Endothelial cell of umbilical vein (primary cell): ENCODE data around the gene PRPF38B. TPM values are rescaled to one million over a fixed set of nuclear protein-coding genes. Genes with fewer than 3 reads are reported as not detected.

ENCODE experiments used
- BruUV-seq: library from RNA; stranded (reverse); fragments of 400-500 nt; replicated peaks from 2 replicates; lab custom pipeline; 2021; lab: Mats Ljungman, UMichigan
- CTCF ChIA-PET: fragments of 300-600, 350-600 bp; sonication (Branson Sonifier 250); formaldehyde crosslinking; loops from one replicate; lab custom pipeline; 2021; ENCODE audit warnings: antibody characterized with exemption, inconsistent platforms; lab: Charles Lee
- POLR2A ChIA-PET: fragments of 300-600, 350-600 bp; sonication (Branson Sonifier 250); formaldehyde crosslinking; loops from one replicate; lab custom pipeline; 2021; ENCODE audit warnings: antibody characterized with exemption, inconsistent platforms; lab: Charles Lee
- DNase-seq: peaks from one replicate; pipeline ENCODE4 v3.0.0-alpha.2; 2011; ENCODE audit warnings: low read depth, low spot score
- FAIRE-seq: peaks from 2 replicates; lab custom pipeline; 2011; peaks lifted over from hg19 to GRCh38; lab: Jason Lieb, UNC
- H2AFZ ChIP-seq: 2 replicates; pipeline ENCODE4 v1.6.0; 2012; ENCODE audit warnings: low read depth, low read length, control low read depth, inconsistent platforms
- H3K27ac ChIP-seq: 2 replicates; pipeline ENCODE4 v1.5.1; 2011; ENCODE audit warnings: low read depth, mild to moderate bottlenecking, control low read depth, low read length, moderate library complexity; ENCODE audit not compliant: insufficient read depth
- H3K27me3 ChIP-seq, 2 experiments: 2 replicates each; pipeline versions ENCODE4 v1.6.0 to v1.6.1; 2011; ENCODE audit warnings: low read length in 2 of 2, mixed read lengths in 1 of 2; ENCODE audit not compliant: control insufficient read depth in 2 of 2, insufficient read depth in 2 of 2
- H3K36me3 ChIP-seq, 2 experiments: 2 replicates in 1 of 2; 3 replicates in 1 of 2; pipeline ENCODE4 v1.5.1; 2011; ENCODE audit warnings: low read length in 2 of 2, mild to moderate bottlenecking in 1 of 2, moderate library complexity in 1 of 2; ENCODE audit not compliant: control insufficient read depth in 2 of 2, insufficient read depth in 2 of 2; ENCODE audit errors: extremely low read depth in 1 of 2
- H3K4me1 ChIP-seq: 3 replicates; pipeline ENCODE4 v1.5.1; 2011; ENCODE audit warnings: mild to moderate bottlenecking, low read length; ENCODE audit not compliant: control insufficient read depth, insufficient read depth; ENCODE audit errors: extremely low read depth
- H3K4me2 ChIP-seq: 2 replicates; pipeline ENCODE4 v1.6.1; 2011; ENCODE audit warnings: low read length, control low read depth, mixed read lengths; ENCODE audit not compliant: insufficient read depth
- H3K4me3 ChIP-seq, 3 experiments: fragments of 200-600 bp in 1 of 3; sonication (generic), shearing (Covaris generic) in 1 of 3; replicated peaks in 1 of 3; 2 replicates each; pipeline ENCODE4 v1.5.1; 2011 to 2016; ENCODE audit warnings: control low read depth in 3 of 3, low read length in 3 of 3, mild to moderate bottlenecking in 2 of 3, inconsistent platforms in 1 of 3, low read depth in 1 of 3, moderate library complexity in 1 of 3; ENCODE audit not compliant: insufficient read depth in 1 of 3
- H3K79me2 ChIP-seq: 2 replicates; pipeline ENCODE4 v1.6.0; 2012; ENCODE audit warnings: low read length, inconsistent platforms; ENCODE audit not compliant: control insufficient read depth, insufficient read depth
- H3K9ac ChIP-seq: replicated peaks from 2 replicates; pipeline ENCODE3; 2011; ENCODE audit warnings: low read length, control low read depth; ENCODE audit not compliant: insufficient read depth; ENCODE audit errors: extremely low read depth
- H3K9me1 ChIP-seq: replicated peaks from 3 replicates; pipeline ENCODE4 v1.6.0; 2011; ENCODE audit warnings: mild to moderate bottlenecking, low read length; ENCODE audit not compliant: control insufficient read depth, insufficient read depth; ENCODE audit errors: extremely low read depth
- H3K9me3 ChIP-seq: replicated peaks from 2 replicates; pipeline ENCODE4 v1.5.1; 2012; ENCODE audit warnings: low read length, inconsistent platforms; ENCODE audit not compliant: control insufficient read depth, insufficient read depth
- H4K20me1 ChIP-seq: replicated peaks from 2 replicates; pipeline ENCODE3; 2011; ENCODE audit warnings: mild to moderate bottlenecking, low read length; ENCODE audit not compliant: control insufficient read depth, insufficient read depth; ENCODE audit errors: extremely low read depth
- CTCF ChIP-seq, 2 donors: IDR thresholded peaks; 1 replicate in 1 of 2; 2 replicates in 1 of 2; pipeline ENCODE4 v1.5.1; 2011; ENCODE audit warnings: low read length in 2 of 2, mild to moderate bottlenecking in 2 of 2, moderate library complexity in 2 of 2, control low read depth in 1 of 2, inconsistent platforms in 1 of 2, low read depth in 1 of 2; ENCODE audit not compliant: insufficient read depth in 1 of 2; ENCODE audit errors: extremely low read depth in 1 of 2
- EZH2 ChIP-seq: IDR thresholded peaks from 2 replicates; pipeline ENCODE4 v1.6.1; 2012; ENCODE audit warnings: borderline replicate concordance, low read depth, mild to moderate bottlenecking, moderate library complexity, low read length, inconsistent platforms; ENCODE audit not compliant: severe bottlenecking
- FOS ChIP-seq: IDR thresholded peaks from 2 replicates; pipeline ENCODE4 v1.6.1; 2011; ENCODE audit warnings: mild to moderate bottlenecking, low read length, moderate library complexity, borderline replicate concordance; ENCODE audit not compliant: insufficient read depth
- GATA2 ChIP-seq: IDR thresholded peaks from 2 replicates; pipeline ENCODE4 v1.7.0; 2011; ENCODE audit warnings: low read depth, mild to moderate bottlenecking, moderate library complexity, mixed read lengths, low read length; ENCODE audit not compliant: insufficient read length, insufficient read depth
- JUN ChIP-seq: IDR thresholded peaks from 2 replicates; pipeline ENCODE4 v1.6.1; 2011; ENCODE audit warnings: borderline replicate concordance, low read depth; ENCODE audit not compliant: insufficient read length, insufficient read depth
- MAX ChIP-seq: IDR thresholded peaks from 2 replicates; pipeline ENCODE4 v1.6.1; 2011; ENCODE audit not compliant: insufficient read depth, insufficient read length
- MYC ChIP-seq: IDR thresholded peaks from one replicate; pipeline ENCODE4 v1.6.1; 2011; ENCODE audit warnings: mild to moderate bottlenecking, low read depth, low read length
- POLR2A ChIP-seq: IDR thresholded peaks from 2 replicates; pipeline ENCODE4 v1.6.1; 2012; ENCODE audit warnings: low read depth, mild to moderate bottlenecking, control low read depth, low read length
- POLR2AphosphoS5 ChIP-seq: IDR thresholded peaks from 2 replicates; pipeline ENCODE4 v1.6.1; 2012; ENCODE audit warnings: low read depth, mild to moderate bottlenecking, control low read depth, low read length, moderate library complexity; ENCODE audit not compliant: insufficient read depth
- dilution Hi-C: fragments of 300-500 bp; cut with MboI; formaldehyde crosslinking; loops from one replicate; pipeline ENCODE4 v1.15.0; 2019; ENCODE audit warnings: low sequenced_read_pairs; ENCODE audit not compliant: extremely low pct_ligation_motif_present
- intact Hi-C: fragments of 100-400 bp; cut with micrococcal nuclease; formaldehyde crosslinking; loops from one replicate; pipeline ENCODE4 v1.10.0; 2022
- polyA plus RNA-seq, 4 experiments: library from polyadenylated mRNA; depleted of rRNA in 3 of 4; stranded (reverse) in 3 of 4; unstranded in 1 of 4; fragments of >200 nt; gene quantifications; 2 replicates each; pipeline versions ENCODE4 v1.2.1 to v1.2.3, GENCODE V29; 2011 to 2012; ENCODE audit warnings: missing spikeins in 1 of 4
- total RNA-seq: library from RNA; stranded (reverse); gene quantifications from 2 replicates; pipeline ENCODE4 v1.2.3, GENCODE V29; 2021

The PRPF38B gene
- total and polyA plus RNA-seq, 2 donors (not counting 3 experiments of a cell fraction or from before 2014, with no cell fraction given), result 19.3 to 46.6 TPM

DNA sequence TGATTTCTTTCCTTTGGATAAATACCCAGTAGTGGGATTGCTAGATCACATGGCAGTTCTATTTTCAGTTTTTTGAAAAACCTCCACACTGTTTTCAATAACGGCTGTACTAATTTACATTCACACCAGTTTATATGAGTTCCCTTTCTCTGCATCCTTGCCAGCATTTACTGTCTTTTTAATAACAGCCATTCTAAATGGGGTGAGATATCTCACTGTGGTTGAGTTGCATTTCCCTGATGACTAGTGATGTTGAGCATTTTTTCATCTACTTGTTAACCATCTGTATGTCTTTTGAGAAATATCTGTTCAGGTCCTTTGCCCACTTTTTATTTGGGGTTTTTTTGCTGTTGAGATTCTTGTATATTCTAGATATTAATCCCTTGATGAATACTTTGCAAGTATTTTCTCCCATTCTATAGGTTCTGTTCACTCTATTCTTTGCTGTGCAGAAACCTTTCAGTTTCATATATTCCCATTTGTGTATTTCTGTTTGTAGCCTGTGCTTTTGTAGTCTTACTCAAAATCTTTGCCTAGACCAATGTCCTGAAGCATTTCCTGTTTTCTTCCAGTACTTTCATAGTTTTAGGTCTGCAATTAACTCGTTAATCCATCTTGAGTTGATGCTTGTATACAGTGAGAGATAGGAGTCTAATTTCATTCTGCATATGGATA, 38.5 kb upstream of the PRPF38B start:
- FAIRE-seq (no peak), DNase-seq (no peak)
- no peaks in the 10 kb centered on the region for H3K9me1 ChIP-seq
- no peaks in the 10 kb centered on the region for H3K4me1 ChIP-seq
- no TSS peak for BruUV-seq
- intact Hi-C loops (no loop called here), dilution Hi-C loops (no loop called here)
- no peaks in the 10 kb centered on the region for H3K79me2 ChIP-seq
- no peaks in the 10 kb centered on the region for H4K20me1 ChIP-seq
- H3K27me3 ChIP-seq, result no peaks in the 10 kb centered on the region
- no peak overlapping the region for H3K9ac ChIP-seq
- no peaks in the 10 kb centered on the region for H3K36me3 ChIP-seq
- H2AFZ ChIP-seq, result no peak overlapping the region
- H3K4me3 ChIP-seq, result no peak overlapping the region
- CTCF ChIA-PET, result no interaction called here
- POLR2A ChIA-PET, result no interaction called here
- H3K27ac ChIP-seq, result no peak overlapping the region
- TF ChIP-seq EZH2, result no peak
- TF ChIP-seq POLR2A, result no peak
- TF ChIP-seq POLR2AphosphoS5, result no peak
- TF ChIP-seq MAX, result no peak
- no peak for TF ChIP-seq CTCF (IDR thresholded peaks at IDR 0.05; ENCODE audit: extremely low read depth in 1 of 2, insufficient read depth in 1 of 2, low read depth in 1 of 2, low read length in 2 of 2)
- TF ChIP-seq JUN, result no peak
- TF ChIP-seq GATA2, result no peak
- TF ChIP-seq MYC, result no peak
- no peak for TF ChIP-seq FOS
- no peak overlapping the region for H3K4me2 ChIP-seq
- H3K9me3 ChIP-seq, result no peaks in the 10 kb centered on the region
